Mesothelial cell of epicardium (in vitro differentiated cells): Measurements from ENCODE around the gene PFN3. TPM values are rescaled to one million over a fixed set of nuclear protein-coding genes. Genes with fewer than 3 reads are reported as not detected.

Experiments used
- DNase-seq, 2 experiments: peaks; one replicate each; pipeline ENCODE4 v3.0.0; 2021; ENCODE audit warnings: low spot score in 2 of 2; ENCODE audit not compliant: unreplicated experiment in 2 of 2
- H3K27ac Mint-ChIP-seq: 2 replicates; pipeline ENCODE4 v1.8.0; 2021; ENCODE audit warnings: mixed read lengths
- H3K27me3 Mint-ChIP-seq: 2 replicates; pipeline ENCODE4 v1.8.0; 2021; ENCODE audit warnings: low read depth, mixed read lengths
- H3K36me3 Mint-ChIP-seq: 2 replicates; pipeline ENCODE4 v1.8.0; 2021; ENCODE audit warnings: mixed read lengths
- H3K4me1 Mint-ChIP-seq: 2 replicates; pipeline ENCODE4 v1.8.0; 2021; ENCODE audit warnings: mixed read lengths
- H3K4me3 Mint-ChIP-seq: 2 replicates; pipeline ENCODE4 v1.8.0; 2021; ENCODE audit warnings: mild to moderate bottlenecking, moderate library complexity, mixed read lengths
- H3K9me3 Mint-ChIP-seq: 2 replicates; pipeline ENCODE4 v1.8.0; 2021; ENCODE audit warnings: mixed read lengths
- total RNA-seq: library from RNA; stranded (reverse); gene quantifications from 3 replicates; pipeline ENCODE4 v1.2.1, GENCODE V29; 2021
- TF ChIP-seq, protein P1 (sequence below): fragments of 200-600 bp; sonication (generic); IDR thresholded peaks from one replicate; pipeline ENCODE4 v1.5.0; 2021; ENCODE audit warnings: antibody characterized with exemption; ENCODE audit not compliant: unreplicated experiment

PFN3 gene
- total RNA-seq, 1 donor from 2014 or later = not detected

DNA sequence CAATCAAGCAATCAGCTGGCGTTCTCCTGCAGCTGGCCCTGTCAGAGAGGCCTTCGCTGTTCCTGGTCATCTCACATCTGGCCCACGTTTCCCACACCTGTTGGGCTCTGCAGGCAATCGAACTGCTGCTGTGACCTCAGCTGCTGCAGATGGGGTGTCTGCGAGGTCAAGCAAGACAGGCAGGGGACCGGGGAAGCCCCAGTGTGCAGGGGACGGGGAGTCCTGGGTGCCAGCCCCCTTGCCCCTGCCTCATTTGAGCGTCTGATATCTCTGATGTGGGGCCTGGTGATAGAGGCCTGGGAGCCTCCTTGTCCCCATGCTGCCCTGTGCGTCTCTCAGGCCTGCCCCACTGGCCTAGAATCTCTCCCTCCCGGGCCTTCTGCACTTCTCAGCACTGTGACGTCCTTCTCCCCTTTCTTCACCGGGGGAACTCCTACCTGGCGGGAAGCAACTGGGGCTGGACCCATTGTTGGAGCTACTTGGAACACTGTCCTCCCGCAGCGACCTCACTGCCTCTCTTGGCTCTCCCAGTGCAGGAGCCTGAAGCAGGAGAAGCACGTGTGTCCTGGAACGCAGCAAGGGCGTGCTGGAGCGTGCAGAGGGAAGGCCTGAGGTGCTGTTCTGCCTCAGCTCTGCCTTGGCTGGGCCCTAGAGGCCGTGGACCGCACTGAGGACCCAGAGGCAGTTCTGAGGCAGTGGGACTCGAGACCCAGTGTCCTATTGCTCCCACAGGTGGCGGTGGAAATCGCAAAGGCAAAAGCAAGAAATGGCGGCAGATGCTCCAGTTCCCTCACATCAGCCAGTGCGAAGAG, 29.9 kb upstream of the PFN3 start:
- peaks cover 23% of the 10 kb centered on the region for H3K4me1 Mint-ChIP-seq
- no peak overlapping the region for H3K27ac Mint-ChIP-seq
- TF ChIP-seq, protein P1, sequence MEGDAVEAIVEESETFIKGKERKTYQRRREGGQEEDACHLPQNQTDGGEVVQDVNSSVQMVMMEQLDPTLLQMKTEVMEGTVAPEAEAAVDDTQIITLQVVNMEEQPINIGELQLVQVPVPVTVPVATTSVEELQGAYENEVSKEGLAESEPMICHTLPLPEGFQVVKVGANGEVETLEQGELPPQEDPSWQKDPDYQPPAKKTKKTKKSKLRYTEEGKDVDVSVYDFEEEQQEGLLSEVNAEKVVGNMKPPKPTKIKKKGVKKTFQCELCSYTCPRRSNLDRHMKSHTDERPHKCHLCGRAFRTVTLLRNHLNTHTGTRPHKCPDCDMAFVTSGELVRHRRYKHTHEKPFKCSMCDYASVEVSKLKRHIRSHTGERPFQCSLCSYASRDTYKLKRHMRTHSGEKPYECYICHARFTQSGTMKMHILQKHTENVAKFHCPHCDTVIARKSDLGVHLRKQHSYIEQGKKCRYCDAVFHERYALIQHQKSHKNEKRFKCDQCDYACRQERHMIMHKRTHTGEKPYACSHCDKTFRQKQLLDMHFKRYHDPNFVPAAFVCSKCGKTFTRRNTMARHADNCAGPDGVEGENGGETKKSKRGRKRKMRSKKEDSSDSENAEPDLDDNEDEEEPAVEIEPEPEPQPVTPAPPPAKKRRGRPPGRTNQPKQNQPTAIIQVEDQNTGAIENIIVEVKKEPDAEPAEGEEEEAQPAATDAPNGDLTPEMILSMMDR = no peak
- H3K27me3 Mint-ChIP-seq = no peaks in the 10 kb centered on the region
- DNase-seq = no peak
- no peaks in the 10 kb centered on the region for H3K9me3 Mint-ChIP-seq
- peaks cover 2% of the 10 kb centered on the region for H3K36me3 Mint-ChIP-seq
- H3K4me3 Mint-ChIP-seq = no peak overlapping the region

GRCh38 chr5:177429248-177430040, 29.0 kb upstream of the PFN3 start:
- H3K27me3 Mint-ChIP-seq = no peaks in the 10 kb centered on the region
- peaks cover 23% of the 10 kb centered on the region for H3K4me1 Mint-ChIP-seq
- TF ChIP-seq, protein P1 = no peak
- H3K9me3 Mint-ChIP-seq = no peaks in the 10 kb centered on the region
- peak overlapping the region; percentile 24 for H3K4me3 Mint-ChIP-seq
- H3K27ac Mint-ChIP-seq = peak overlapping the region; percentile 50
- no peak for DNase-seq
- peaks cover 2% of the 10 kb centered on the region for H3K36me3 Mint-ChIP-seq

DNA sequence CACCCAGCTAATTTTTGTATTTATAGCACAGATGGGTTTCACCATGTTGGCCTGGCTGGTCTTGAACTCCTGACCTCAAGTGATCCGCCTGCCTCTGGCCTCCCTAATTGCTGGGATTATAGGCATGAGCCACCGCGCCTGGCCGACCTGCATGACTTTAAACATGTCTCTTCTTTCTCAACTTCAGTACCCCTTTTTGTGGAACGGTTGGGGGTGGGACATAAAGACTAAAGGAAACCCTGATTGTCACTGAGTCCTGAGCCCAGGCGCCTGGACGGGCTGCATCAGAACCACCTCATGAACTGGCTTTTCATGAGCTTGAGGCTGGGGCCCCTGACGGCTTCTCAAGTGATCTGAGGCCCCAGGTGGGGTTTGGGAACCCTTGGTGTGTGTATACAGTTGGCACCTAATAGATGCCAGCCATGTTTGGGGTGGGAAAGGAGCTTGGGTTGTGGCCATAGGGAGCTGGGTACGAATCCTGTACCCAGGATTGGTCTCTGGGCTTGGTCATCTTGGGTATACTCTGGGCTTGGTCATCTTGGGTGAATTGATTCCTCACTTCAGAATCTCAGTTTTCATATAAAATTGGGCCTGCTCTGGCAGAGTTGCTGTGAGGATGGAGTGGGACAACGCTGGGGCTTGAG, 28.2 kb upstream of the PFN3 start:
- Mint-ChIP-seq H3K27ac (no peak overlapping the region), H3K9me3 (no peaks in the 10 kb centered on the region), H3K27me3 (no peaks in the 10 kb centered on the region), H3K4me3 (peak overlapping the region; percentile 24), H3K4me1 (peaks cover 23% of the 10 kb centered on the region), H3K36me3 (peaks cover 2% of the 10 kb centered on the region)
- TF ChIP-seq, protein P1 = no peak
- DNase-seq = no peak

DNA sequence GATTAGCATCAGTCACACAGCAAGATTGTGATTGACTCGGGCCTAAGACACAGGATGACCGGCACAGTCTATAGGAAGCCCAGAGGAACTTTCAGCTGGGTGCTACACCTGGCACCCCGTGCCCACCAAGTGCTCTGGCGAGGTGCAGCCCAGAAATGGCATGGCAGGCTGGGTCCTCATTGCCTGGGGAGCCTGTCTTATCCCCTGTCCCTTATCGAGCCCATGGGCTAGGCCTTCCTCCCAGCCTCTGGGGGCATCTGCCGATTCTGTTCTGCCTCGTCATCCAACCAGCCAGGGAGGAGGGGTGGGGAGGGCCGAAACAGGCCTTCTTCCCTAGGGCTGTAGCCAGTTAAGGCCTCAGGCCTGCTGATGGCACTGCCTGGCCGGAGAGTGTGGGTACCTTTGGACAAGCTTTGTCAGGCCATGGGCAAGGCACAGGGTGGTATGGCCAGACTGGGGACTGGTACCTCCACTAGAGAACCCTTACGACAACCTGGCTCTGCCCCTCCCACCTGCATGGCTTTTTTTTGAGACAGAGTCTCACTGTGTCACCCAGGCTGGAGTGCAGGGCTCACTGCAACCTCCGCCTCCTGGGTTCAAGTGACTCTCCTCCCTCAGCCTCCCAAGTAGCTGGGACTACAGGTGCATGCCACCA, 27.6 kb upstream of the PFN3 start:
- peak overlapping the region; percentile 79 for H3K4me3 Mint-ChIP-seq
- no peak for DNase-seq
- H3K9me3 Mint-ChIP-seq = no peaks in the 10 kb centered on the region
- peaks cover 23% of the 10 kb centered on the region for H3K4me1 Mint-ChIP-seq
- H3K36me3 Mint-ChIP-seq = no peaks in the 10 kb centered on the region
- H3K27ac Mint-ChIP-seq = peak overlapping the region; percentile 89
- no peaks in the 10 kb centered on the region for H3K27me3 Mint-ChIP-seq
- TF ChIP-seq, protein P1 = no peak

GRCh38 chr5:177427211-177427822, 26.9 kb upstream of the PFN3 start:
- no peaks in the 10 kb centered on the region for H3K9me3 Mint-ChIP-seq
- TF ChIP-seq, protein P1 = no peak
- H3K4me1 Mint-ChIP-seq = peaks cover 23% of the 10 kb centered on the region
- H3K4me3 Mint-ChIP-seq = peak overlapping the region; percentile 79
- DNase-seq = no peak
- H3K36me3 Mint-ChIP-seq = no peaks in the 10 kb centered on the region
- H3K27me3 Mint-ChIP-seq = no peaks in the 10 kb centered on the region
- H3K27ac Mint-ChIP-seq = peak overlapping the region; percentile 89
